Measurements from ENCODE around the gene PAPOLA. TPM values are rescaled to one million over a fixed set of nuclear protein-coding genes. Genes with fewer than 3 reads are reported as not detected.

Gene PAPOLA
- total and polyA plus RNA-seq, 9 of the 15 experiments (the other 6 are each of a cell fraction or from before 2014, with no cell fraction given), result 51.1 to 199 (median 95.8) TPM

- TF ChIP-seq ZNF584 (CRISPR knock-in tag; IDR thresholded peaks at IDR 0.05; ENCODE audit: low read depth) (no peak), DEAF1 (CRISPR knock-in tag; IDR thresholded peaks at IDR 0.05) (no peak), NR0B1 (IDR thresholded peaks at IDR 0.05; ENCODE audit: partially characterized antibody) (no peak), ZNF444 (CRISPR knock-in tag; IDR thresholded peaks at IDR 0.05) (no peak), ZNF224 (CRISPR knock-in tag; IDR thresholded peaks at IDR 0.05) (no peak), SLC30A9 (CRISPR knock-in tag; IDR thresholded peaks at IDR 0.05) (no peak), SUPT5H (IDR thresholded peaks at IDR 0.05) (no peak), ZFP36 (IDR thresholded peaks at IDR 0.05; ENCODE audit: low read depth, low read length, partially characterized antibody) (no peak), NEUROD1 (IDR thresholded peaks at IDR 0.05; ENCODE audit: borderline replicate concordance, low read depth, low read length, partially characterized antibody) (no peak), ZFP30 (CRISPR knock-in tag; IDR thresholded peaks at IDR 0.05; ENCODE audit: borderline replicate concordance) (no peak), PML (IDR thresholded peaks at IDR 0.05; ENCODE audit: low read length) (no peak)
- Histone ChIP-seq H3K36me3 (ENCODE audit: control insufficient read depth, insufficient read depth, low read length) (peaks cover 78% of the 10 kb centered on the region), H3K9me3 (replicated peaks; ENCODE audit: control insufficient read depth, insufficient read depth, low read depth, low read length) (no peaks in the 10 kb centered on the region), H3K4me3 (no peak overlapping the region), H4K20me1 (replicated peaks; ENCODE audit: control insufficient read depth, insufficient read depth, low read length) (no peaks in the 10 kb centered on the region), H3K4me2 (ENCODE audit: insufficient read depth, low read length) (no peak overlapping the region), H3K27me3 (ENCODE audit: control insufficient read depth in 2 of 2, insufficient read depth in 2 of 2, low read length in 2 of 2) (no peaks in the 10 kb centered on the region), H3K9ac (ENCODE audit: insufficient read depth in 1 of 2, low read depth in 2 of 2, low read length in 2 of 2) (no peak overlapping the region), H2AFZ (ENCODE audit: low read depth, low read length) (no peak overlapping the region), H3K4me1 (replicated peaks in 1 of 2; ENCODE audit: control insufficient read depth in 2 of 2, insufficient read depth in 2 of 2, low read length in 2 of 2) (no peaks in the 10 kb centered on the region), H3K27ac (ENCODE audit: extremely low read depth, low read depth, low read length) (no peak overlapping the region), H3K79me2 (ENCODE audit: control insufficient read depth, insufficient read depth, low read length) (no peaks in the 10 kb centered on the region; the same call in 2 of the 3 replicates), H3K9me1 (ENCODE audit: control insufficient read depth, insufficient read depth, low read length) (no peaks in the 10 kb centered on the region)
- in situ Hi-C loops (cut with MboI), result no loop called here
- CTCF ChIA-PET (ENCODE audit: low intra/inter-chr PET ratio), result no interaction called here
- WGBS (ENCODE audit: insufficient coverage, low coverage, missing lambda C conversion rate), result 88% methylated on average over 3 of the region's 3 CpGs
- intact Hi-C loops (cut with micrococcal nuclease), result no loop called here
- POLR2A ChIA-PET, result no interaction called here
- DNase-seq (ENCODE audit: extremely low read depth in 1 of 4, low spot score in 3 of 4) (no peak), ATAC-seq (no peak), FAIRE-seq (no peak)
- no TSS peak for BruUV-seq (replicated peaks)
Observed at GRCh38 chr14:96554315-96554910, 52.2 kb downstream of the PAPOLA start.

All from K562 (cell line).